ENCODE data around the gene HOMER3. TPM values are rescaled to one million over a fixed set of nuclear protein-coding genes. Genes with fewer than 3 reads are reported as not detected.

Gene HOMER3
- 43.6 and 99.6 TPM in 2 replicates for total RNA-seq

GRCh38 chr19:18940769-18941627, at the start of gene HOMER3:
Gene HOMER3, minus strand, starts transcription at chr19:18941217. Its CDS starts 2,235 bp downstream, at chr19:18938982.

DNA sequence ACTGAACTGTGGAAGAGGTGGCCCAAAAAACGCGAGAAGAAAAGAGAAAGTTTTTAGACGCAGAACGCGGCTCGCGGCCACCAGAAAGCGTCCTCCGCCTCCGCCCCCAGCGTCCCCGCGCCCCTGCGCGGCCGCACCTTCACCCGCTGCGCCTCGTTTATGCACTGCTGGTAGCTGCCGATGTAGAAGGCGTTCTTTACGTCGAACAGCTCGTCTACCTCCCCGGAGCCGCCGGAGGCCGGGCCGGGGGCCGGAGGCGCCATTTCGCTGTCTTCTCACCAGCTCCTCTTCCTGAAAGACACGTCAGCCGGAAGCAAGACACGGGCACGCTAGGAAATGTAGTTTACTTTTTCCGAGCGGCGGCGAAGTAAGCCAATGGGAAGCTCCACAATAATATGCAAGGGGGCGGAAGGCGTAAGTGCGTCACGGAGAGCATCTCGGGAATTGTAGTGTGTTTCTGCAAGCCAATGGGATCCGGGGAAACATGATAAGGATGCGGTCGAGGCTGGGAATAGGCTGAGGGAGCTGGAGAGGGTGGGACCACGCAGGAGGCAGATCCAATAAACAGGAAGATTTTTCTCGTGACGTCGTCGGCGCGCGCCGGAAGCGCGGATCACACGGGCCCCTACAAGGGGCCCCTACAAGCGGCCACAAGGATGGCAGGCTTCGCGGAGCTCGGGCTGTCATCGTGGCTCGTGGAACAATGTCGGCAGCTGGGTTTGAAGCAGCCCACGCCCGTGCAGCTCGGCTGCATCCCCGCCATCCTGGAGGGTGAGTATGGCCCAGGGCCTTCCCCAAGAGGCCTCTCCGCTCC, 21.7 kb downstream of the HOMER3 start, which contains the start of the genes COPE and DDX49:
COPE (minus strand) TSS at position 302 of the 814 bp plus-strand sequence; CDS start at position 263, 39 bp downstream.
DDX49 (plus strand) TSS at position 630 of the 814 bp plus-strand sequence; CDS start at position 657, 27 bp downstream.

DNA sequence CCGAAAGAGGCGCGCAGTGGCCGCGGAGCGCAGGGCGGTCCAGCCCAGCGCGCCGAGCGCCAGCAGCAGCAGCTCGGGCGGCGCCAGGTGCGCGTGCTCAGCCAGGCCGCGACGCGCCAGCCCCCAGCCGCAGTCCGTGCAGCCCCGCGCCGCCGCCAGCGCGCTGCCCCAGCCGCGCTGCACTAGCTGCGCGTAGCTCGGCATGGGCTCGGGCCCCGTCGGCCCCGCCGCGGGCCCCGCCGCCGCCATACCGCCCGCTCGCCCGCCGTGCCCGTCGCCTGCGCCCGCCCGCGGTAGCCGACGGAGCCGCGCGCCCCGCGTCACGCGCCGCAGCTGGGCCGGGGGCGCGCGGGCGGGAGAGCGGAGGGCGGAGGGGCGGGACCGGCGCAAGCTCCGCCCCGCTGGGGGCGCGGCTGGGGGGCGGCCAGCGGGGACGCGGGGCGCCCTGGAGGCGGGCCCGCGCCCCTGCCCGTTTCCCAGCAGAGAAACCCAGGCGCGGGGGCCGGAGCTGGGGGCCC, 45.1 kb downstream of the HOMER3 start, which contains the start of gene CERS1:
CERS1 (minus strand) TSS at position 335 of the 518 bp plus-strand sequence; CDS start at position 249, 86 bp downstream.

Other genes starting within 250 kb of the HOMER3 start
- gene COMP, start 149.9 kb downstream of the HOMER3 start, total RNA-seq, result under 0.01 TPM in 1 of 2 replicates, not detected in the other
- 58.5 and 68.8 TPM in 2 replicates for gene UPF1, start 109.3 kb downstream of the HOMER3 start, total RNA-seq
- gene CERS1, start 45.1 kb downstream of the HOMER3 start, total RNA-seq, result not detected in 2 replicates
- gene COPE, start 21.8 kb downstream of the HOMER3 start, total RNA-seq, result 191 and 379 TPM in 2 replicates
- gene DDX49, start 21.5 kb downstream of the HOMER3 start, total RNA-seq, result 50.3 and 67.2 TPM in 2 replicates
- gene SUGP2, start 92.3 kb upstream of the HOMER3 start, total RNA-seq, result 23.9 and 25.7 TPM in 2 replicates
- 27.1 and 41.2 TPM in 2 replicates for gene ARMC6, start 92.4 kb upstream of the HOMER3 start, total RNA-seq
- gene SLC25A42, start 122.8 kb upstream of the HOMER3 start, total RNA-seq, result 8.5 and 12.6 TPM in 2 replicates
- 16.1 TPM in 2 replicates for gene TMEM161A, start 197.3 kb upstream of the HOMER3 start, total RNA-seq
- 0.39 TPM in 1 of 2 replicates, not detected in the other for gene MEF2B, start 229.0 kb upstream of the HOMER3 start, total RNA-seq

All from placental epithelial cell (primary cell).